ENCODE measurements around the gene CDC42BPA.

- TF ChIP-seq CTCF (IDR thresholded peaks at IDR 0.05) (no peak), POLR2A (IDR thresholded peaks at IDR 0.05) (no peak)
Observed at GRCh38 chr1:227166559-227166958, 151.7 kb downstream of the CDC42BPA start.

All from lower leg skin (tissue), 3 donors.